Neuronal stem cell (in vitro differentiated cells): ENCODE data around the gene DCAF8L2.

Experiments
- DNase-seq: peaks from one replicate; pipeline ENCODE4 v3.0.0-alpha.2; 2013; ENCODE audit warnings: low spot score
- H2AFZ ChIP-seq: one replicate; pipeline ENCODE4 v1.6.1; 2013; ENCODE audit warnings: mild to moderate bottlenecking, low read length, inconsistent platforms
- H2AK5ac ChIP-seq: 2 replicates; pipeline ENCODE4 v1.6.1; 2013; ENCODE audit warnings: low read depth, mild to moderate bottlenecking, inconsistent platforms, low read length, moderate library complexity, mixed read lengths
- H2BK120ac ChIP-seq: 2 replicates; pipeline ENCODE4 v1.6.1; 2013; ENCODE audit warnings: low read depth, mild to moderate bottlenecking, inconsistent platforms, low read length, moderate library complexity, mixed read lengths
- H2BK12ac ChIP-seq: one replicate; pipeline ENCODE4 v1.6.1; 2013; ENCODE audit warnings: low read length, inconsistent platforms
- H2BK15ac ChIP-seq: 2 replicates; pipeline ENCODE4 v1.6.1; 2013; ENCODE audit warnings: mild to moderate bottlenecking, low read length, inconsistent platforms, mixed read lengths
- H2BK5ac ChIP-seq: one replicate; pipeline ENCODE4 v1.6.1; 2013; ENCODE audit warnings: inconsistent platforms, mild to moderate bottlenecking, low read length, moderate library complexity
- H3K14ac ChIP-seq: one replicate; pipeline ENCODE4 v1.6.1; 2013; ENCODE audit warnings: low read length, inconsistent platforms
- H3K18ac ChIP-seq: 2 replicates; pipeline ENCODE4 v1.6.1; 2013; ENCODE audit warnings: low read length, inconsistent platforms
- H3K23ac ChIP-seq: 2 replicates; pipeline ENCODE4 v1.6.1; 2013; ENCODE audit warnings: low read depth, mild to moderate bottlenecking, mixed read lengths, low read length, inconsistent platforms; ENCODE audit not compliant: poor library complexity
- H3K27ac ChIP-seq: replicated peaks from 3 replicates; pipeline ENCODE4 v1.5.1; 2013; ENCODE audit warnings: low read length, inconsistent platforms
- H3K27me3 ChIP-seq, 3 experiments: 2 replicates each; pipeline ENCODE4 v1.6.1; 2013; ENCODE audit warnings: low read length in 3 of 3, mild to moderate bottlenecking in 2 of 3, inconsistent platforms in 1 of 3, low read depth in 1 of 3, mixed read lengths in 1 of 3, moderate library complexity in 1 of 3; ENCODE audit not compliant: control insufficient read depth in 3 of 3, insufficient read depth in 3 of 3
- H3K36me3 ChIP-seq, 2 donors: replicated peaks in 1 of 2; 2 replicates each; pipeline ENCODE4 v1.6.1; 2013; ENCODE audit warnings: low read length in 2 of 2; ENCODE audit not compliant: control insufficient read depth in 2 of 2, insufficient read depth in 2 of 2
- H3K4ac ChIP-seq: 2 replicates; pipeline ENCODE4 v1.6.1; 2013; ENCODE audit warnings: inconsistent platforms, mild to moderate bottlenecking, low read length, moderate library complexity
- H3K4me1 ChIP-seq, 2 donors: 1 replicate in 1 of 2; 2 replicates in 1 of 2; pipeline ENCODE4 v1.6.1; 2013; ENCODE audit warnings: low read length in 2 of 2, low read depth in 1 of 2; ENCODE audit not compliant: control insufficient read depth in 2 of 2, insufficient read depth in 1 of 2
- H3K4me2 ChIP-seq: one replicate; pipeline ENCODE4 v1.6.1; 2013; ENCODE audit warnings: mild to moderate bottlenecking, low read length, inconsistent platforms; ENCODE audit not compliant: insufficient read depth, poor library complexity, severe bottlenecking
- H3K4me3 ChIP-seq, 2 donors: 2 replicates each; pipeline ENCODE4 v1.5.1; 2013; ENCODE audit warnings: low read length in 2 of 2, mild to moderate bottlenecking in 2 of 2, inconsistent platforms in 1 of 2, moderate library complexity in 1 of 2
- H3K79me1 ChIP-seq: one replicate; pipeline ENCODE4 v1.6.1; 2013; ENCODE audit warnings: low read depth, mild to moderate bottlenecking, inconsistent platforms, low read length, moderate library complexity
- H3K9ac ChIP-seq: one replicate; pipeline ENCODE4 v1.6.1; 2013; ENCODE audit warnings: mild to moderate bottlenecking, low read depth, low read length, inconsistent platforms; ENCODE audit not compliant: poor library complexity
- H3K9me3 ChIP-seq, 2 donors: replicated peaks in 1 of 2; 2 replicates each; pipeline versions ENCODE3 to v1.6.1; 2013; ENCODE audit warnings: low read length in 2 of 2, mild to moderate bottlenecking in 2 of 2, inconsistent platforms in 1 of 2, low read depth in 1 of 2, mixed read lengths in 1 of 2, moderate library complexity in 1 of 2; ENCODE audit not compliant: control insufficient read depth in 2 of 2, insufficient read depth in 1 of 2
- H4K8ac ChIP-seq: one replicate; pipeline ENCODE4 v1.6.1; 2013; ENCODE audit warnings: low read depth, mild to moderate bottlenecking, inconsistent platforms, low read length, moderate library complexity
- H4K91ac ChIP-seq: one replicate; pipeline ENCODE4 v1.6.1; 2013; ENCODE audit warnings: low read length, low read depth, mild to moderate bottlenecking, inconsistent platforms; ENCODE audit not compliant: poor library complexity
- WGBS, 2 donors: extraction: QIAGEN DNeasy Blood & Tissue Kit; methylation state at CpG; one replicate each; pipeline ENCODE4 v1.1.7; 2013; ENCODE audit warnings: missing lambda C conversion rate in 2 of 2, mixed read lengths in 1 of 2; ENCODE audit not compliant: insufficient read length in 2 of 2, insufficient replicate concordance in 1 of 2; ENCODE audit errors: extremely low coverage in 2 of 2; 5-methylcytosine and 5-hydroxymethylcytosine counted together

DCAF8L2 gene

DNA sequence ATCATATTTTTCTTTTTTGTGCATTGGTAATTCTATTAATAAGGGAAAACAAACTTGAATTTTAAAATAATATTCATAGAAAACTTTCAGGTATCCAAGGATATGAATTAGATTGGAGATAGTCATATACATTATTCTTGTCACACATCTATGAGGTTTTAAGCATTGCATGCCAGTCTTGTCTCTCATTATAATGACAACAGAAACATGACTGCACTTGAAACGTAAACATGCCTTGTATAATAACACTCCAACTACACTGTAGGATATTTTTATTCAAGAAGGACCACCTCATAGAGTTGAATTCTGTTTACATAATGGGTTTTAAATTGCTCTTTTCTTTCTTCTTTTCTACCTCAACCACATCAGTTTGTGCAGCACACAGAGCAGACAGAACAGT, 104.5 kb downstream of the DCAF8L2 start:
- no peak overlapping the region for H2BK5ac ChIP-seq
- H3K4ac ChIP-seq: no peak overlapping the region
- no peak overlapping the region for H2AK5ac ChIP-seq
- no peak overlapping the region for H2BK12ac ChIP-seq
- no peak overlapping the region for H3K14ac ChIP-seq
- H3K18ac ChIP-seq: no peak overlapping the region
- H3K23ac ChIP-seq: no peak overlapping the region
- no peak overlapping the region for H2BK120ac ChIP-seq
- H3K4me3 ChIP-seq: no peak overlapping the region
- H2AFZ ChIP-seq: no peak overlapping the region
- H3K79me1 ChIP-seq: no peaks in the 10 kb centered on the region
- no peak overlapping the region for H3K4me2 ChIP-seq
- H3K4me1 ChIP-seq: no peaks in the 10 kb centered on the region
- H2BK15ac ChIP-seq: no peak overlapping the region
- H4K91ac ChIP-seq: no peak overlapping the region
- H3K9ac ChIP-seq: no peak overlapping the region
- no peak for DNase-seq
- H3K36me3 ChIP-seq: no peaks in the 10 kb centered on the region
- WGBS, 2 donors: no CpG with 5 or more reads among the region's 1 CpG
- no peak overlapping the region for H4K8ac ChIP-seq
- H3K27me3 ChIP-seq: no peaks in the 10 kb centered on the region
- H3K27ac ChIP-seq: no peak overlapping the region
- H3K9me3 ChIP-seq: no peaks in the 10 kb centered on the region

DNA sequence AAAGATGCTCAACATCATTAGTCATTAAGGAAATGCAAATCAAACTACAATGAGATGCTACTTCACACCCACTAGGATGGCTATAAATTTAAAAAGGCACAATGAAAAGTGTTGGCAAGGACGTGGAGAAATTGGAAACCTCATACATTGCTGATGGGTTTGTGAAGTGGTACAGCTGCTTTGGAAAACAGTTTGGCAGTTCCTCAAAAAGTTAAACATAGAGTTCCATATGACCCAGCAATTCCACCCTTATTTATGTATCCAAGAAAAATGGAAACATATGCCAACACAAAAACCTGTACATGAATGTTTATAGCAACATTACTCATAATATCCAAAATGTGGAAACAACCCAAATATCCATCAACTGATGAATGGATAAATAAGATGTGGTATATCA, 116.4 kb downstream of the DCAF8L2 start:
- Histone ChIP-seq H3K23ac (no peak overlapping the region), H3K79me1 (no peaks in the 10 kb centered on the region), H2BK120ac (no peak overlapping the region), H2BK15ac (no peak overlapping the region), H3K18ac (no peak overlapping the region), H3K36me3 (no peaks in the 10 kb centered on the region), H3K4me3 (no peak overlapping the region), H2AK5ac (no peak overlapping the region), H3K9ac (no peak overlapping the region), H3K27me3 (no peaks in the 10 kb centered on the region), H4K8ac (no peak overlapping the region), H3K14ac (no peak overlapping the region), H3K9me3 (no peaks in the 10 kb centered on the region), H2AFZ (no peak overlapping the region), H4K91ac (no peak overlapping the region), H3K27ac (no peak overlapping the region), H3K4ac (no peak overlapping the region), H2BK5ac (no peak overlapping the region), H3K4me2 (no peak overlapping the region), H3K4me1 (no peaks in the 10 kb centered on the region), H2BK12ac (no peak overlapping the region)
- DNase-seq: no peak
- no CpG with 5 or more reads among the region's 1 CpG for WGBS, 2 donors

- Histone ChIP-seq H3K14ac (no peak overlapping the region), H4K91ac (no peak overlapping the region), H2AK5ac (no peak overlapping the region), H2BK12ac (no peak overlapping the region), H3K23ac (no peak overlapping the region), H3K4me3 (no peak overlapping the region), H2BK120ac (no peak overlapping the region), H2BK5ac (no peak overlapping the region), H2BK15ac (no peak overlapping the region), H3K18ac (no peak overlapping the region), H2AFZ (no peak overlapping the region), H3K9me3 (no peaks in the 10 kb centered on the region), H3K4me2 (no peak overlapping the region), H3K9ac (no peak overlapping the region), H4K8ac (no peak overlapping the region), H3K4me1 (no peaks in the 10 kb centered on the region), H3K79me1 (no peaks in the 10 kb centered on the region), H3K27ac (no peak overlapping the region), H3K36me3 (no peaks in the 10 kb centered on the region), H3K27me3 (no peaks in the 10 kb centered on the region), H3K4ac (no peak overlapping the region)
- no peak for DNase-seq
- WGBS, 2 donors: no CpG with 5 or more reads among the region's 2 CpGs
Observed at GRCh38 chrX:27715610-27716009, 125.5 kb downstream of the DCAF8L2 start.

- H3K9ac ChIP-seq: no peak overlapping the region
- H3K18ac ChIP-seq: no peak overlapping the region
- H3K4me1 ChIP-seq: no peaks in the 10 kb centered on the region
- H2AFZ ChIP-seq: no peak overlapping the region
- H3K23ac ChIP-seq: no peak overlapping the region
- no peak overlapping the region for H3K14ac ChIP-seq
- H3K79me1 ChIP-seq: no peaks in the 10 kb centered on the region
- no peak overlapping the region for H2AK5ac ChIP-seq
- H2BK15ac ChIP-seq: no peak overlapping the region
- H3K36me3 ChIP-seq: no peaks in the 10 kb centered on the region
- no peak overlapping the region for H3K4me2 ChIP-seq
- H3K27me3 ChIP-seq: no peaks in the 10 kb centered on the region
- no peak for DNase-seq
- H2BK120ac ChIP-seq: no peak overlapping the region
- H3K27ac ChIP-seq: no peak overlapping the region
- H2BK12ac ChIP-seq: no peak overlapping the region
- H2BK5ac ChIP-seq: no peak overlapping the region
- WGBS, 2 donors: no CpG with 5 or more reads among the region's 3 CpGs
- no peak overlapping the region for H4K8ac ChIP-seq
- no peak overlapping the region for H3K4ac ChIP-seq
- H4K91ac ChIP-seq: no peak overlapping the region
- no peaks in the 10 kb centered on the region for H3K9me3 ChIP-seq
- H3K4me3 ChIP-seq: no peak overlapping the region
Observed at GRCh38 chrX:27728291-27728690, 138.1 kb downstream of the DCAF8L2 start.
